ENCODE results near the gene FAN1.

DNA sequence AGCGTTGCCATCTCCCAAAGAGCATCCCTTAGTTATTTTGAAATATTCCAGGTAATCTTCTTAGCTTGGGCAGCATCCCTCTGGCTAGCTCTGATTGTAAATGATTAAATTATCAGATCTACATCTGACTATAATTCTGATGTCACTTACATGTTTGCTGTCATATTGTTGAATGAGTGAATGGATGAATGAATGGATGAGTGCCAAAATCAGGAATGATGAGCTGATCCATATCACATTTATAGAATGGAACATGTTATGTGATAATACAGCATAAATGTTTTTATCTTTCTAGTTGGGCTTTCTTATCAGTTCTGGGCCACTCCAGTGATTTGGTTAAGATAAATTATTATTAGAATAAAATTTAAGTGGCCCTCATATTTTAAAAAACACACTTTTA is 14.0 kb downstream of the FAN1 start:
- TF ChIP-seq, protein P1, sequence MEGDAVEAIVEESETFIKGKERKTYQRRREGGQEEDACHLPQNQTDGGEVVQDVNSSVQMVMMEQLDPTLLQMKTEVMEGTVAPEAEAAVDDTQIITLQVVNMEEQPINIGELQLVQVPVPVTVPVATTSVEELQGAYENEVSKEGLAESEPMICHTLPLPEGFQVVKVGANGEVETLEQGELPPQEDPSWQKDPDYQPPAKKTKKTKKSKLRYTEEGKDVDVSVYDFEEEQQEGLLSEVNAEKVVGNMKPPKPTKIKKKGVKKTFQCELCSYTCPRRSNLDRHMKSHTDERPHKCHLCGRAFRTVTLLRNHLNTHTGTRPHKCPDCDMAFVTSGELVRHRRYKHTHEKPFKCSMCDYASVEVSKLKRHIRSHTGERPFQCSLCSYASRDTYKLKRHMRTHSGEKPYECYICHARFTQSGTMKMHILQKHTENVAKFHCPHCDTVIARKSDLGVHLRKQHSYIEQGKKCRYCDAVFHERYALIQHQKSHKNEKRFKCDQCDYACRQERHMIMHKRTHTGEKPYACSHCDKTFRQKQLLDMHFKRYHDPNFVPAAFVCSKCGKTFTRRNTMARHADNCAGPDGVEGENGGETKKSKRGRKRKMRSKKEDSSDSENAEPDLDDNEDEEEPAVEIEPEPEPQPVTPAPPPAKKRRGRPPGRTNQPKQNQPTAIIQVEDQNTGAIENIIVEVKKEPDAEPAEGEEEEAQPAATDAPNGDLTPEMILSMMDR (IDR thresholded peaks at IDR 0.05), result no peak
- no peak for TF ChIP-seq POLR2A (IDR thresholded peaks at IDR 0.05)

All from right lobe of liver (tissue), 4 donors.